GM19455 (cell line): ENCODE results near the gene VCX.
"Not testable (repeated sequence)": the region's sequence is repeated elsewhere in the genome, so short reads cannot be mapped to it uniquely, and the experiment has no call there.

Source experiments
- ATAC-seq: cut with Tn5 transposase; IDR thresholded peaks from one replicate; pipeline ENCODE4 v1.9.1; 2021; ENCODE audit not compliant: unreplicated experiment

Gene VCX

GRCh38 chrX:7842871-7843270, at the start of gene VCX:
VCX (plus strand) TSS chrX:7843171; CDS start chrX:7843204, 33 bp downstream.
- not testable (repeated sequence) for ATAC-seq

- ATAC-seq: no peak
Observed at GRCh38 chrX:7798327-7798726, 44.6 kb upstream of the VCX start.

GRCh38 chrX:7801711-7802110, 41.3 kb upstream of the VCX start:
- ATAC-seq: no peak

- ATAC-seq: no peak
Observed at GRCh38 chrX:7815166-7815805, 27.7 kb upstream of the VCX start.

GRCh38 chrX:7828594-7828993, 14.4 kb upstream of the VCX start:
- ATAC-seq: no peak

GRCh38 chrX:7841084-7841805, 1.7 kb upstream of the VCX start:
- ATAC-seq: no peak

- no peak for ATAC-seq
Observed at GRCh38 chrX:7852166-7852565, 9.2 kb downstream of the VCX start.

GRCh38 chrX:7872042-7872441, 29.1 kb downstream of the VCX start:
- no peak for ATAC-seq

GRCh38 chrX:7876957-7877356, 34.0 kb downstream of the VCX start:
- ATAC-seq: no peak

GRCh38 chrX:7889135-7889534, 46.2 kb downstream of the VCX start:
- no peak for ATAC-seq

- no peak for ATAC-seq
Observed at GRCh38 chrX:7889680-7890079, 46.7 kb downstream of the VCX start.

GRCh38 chrX:7891928-7892327, 49.0 kb downstream of the VCX start:
- no peak for ATAC-seq
